Activated B cell treated with CpG ODN at 0.5 μM for 24 hours (primary cell): ENCODE results near the gene NONO. TPM values are rescaled to one million over a fixed set of nuclear protein-coding genes. Genes with fewer than 3 reads are reported as not detected.
"Not testable (repeated sequence)": the region's sequence is repeated elsewhere in the genome, so short reads cannot be mapped to it uniquely, and the experiment has no call there.

Source experiments
- ATAC-seq: fragments of 200-7000 bp; cut with Tn5 transposase; one replicate; pipeline ENCODE4 v1.10.0; 2021; ENCODE audit warnings: low read depth, mild to moderate bottlenecking, moderate library complexity
- CTCF ChIA-PET: fragments of 350-600 bp; sonication (Branson Sonifier 250); formaldehyde crosslinking; loops from one replicate; lab custom pipeline; 2021; ENCODE audit warnings: antibody characterized with exemption; lab: Charles Lee
- POLR2A ChIA-PET: fragments of 350-600 bp; sonication (Branson Sonifier 250); formaldehyde crosslinking; loops from one replicate; lab custom pipeline; 2021; ENCODE audit warnings: antibody characterized with exemption; lab: Charles Lee
- DNase-seq: peaks from one replicate; pipeline ENCODE4 v3.0.0; 2022
- H3K27ac Mint-ChIP-seq: one replicate; pipeline ENCODE4 v1.8.0; 2020; ENCODE audit warnings: mixed read lengths
- H3K27me3 Mint-ChIP-seq: one replicate; pipeline ENCODE4 v1.8.0; 2021; ENCODE audit warnings: mixed read lengths
- H3K36me3 Mint-ChIP-seq: one replicate; pipeline ENCODE4 v1.8.0; 2021; ENCODE audit warnings: low read depth, mixed read lengths
- H3K4me1 Mint-ChIP-seq: one replicate; pipeline ENCODE4 v1.8.0; 2021; ENCODE audit warnings: mixed read lengths
- H3K4me3 Mint-ChIP-seq: one replicate; pipeline ENCODE4 v1.8.0; 2020; ENCODE audit warnings: mild to moderate bottlenecking, mixed read lengths
- H3K9me3 Mint-ChIP-seq: one replicate; pipeline ENCODE4 v1.8.0; 2020; ENCODE audit warnings: mixed read lengths
- intact Hi-C: fragments of 100-400 bp; cut with micrococcal nuclease; formaldehyde crosslinking; loops from one replicate; pipeline ENCODE4 v1.15.1; 2024
- total RNA-seq: library from RNA; stranded (reverse); gene quantifications from 2 replicates; pipeline ENCODE4 v1.2.3, GENCODE V29; 2022
- TF ChIP-seq, protein P1 (sequence below): fragments of 200-600 bp; IDR thresholded peaks from one replicate; pipeline ENCODE4 v1.8.0; 2022; ENCODE audit warnings: antibody characterized with exemption, mild to moderate bottlenecking

Gene NONO
- total RNA-seq, 1 donor from 2014 or later, result 462 TPM

DNA sequence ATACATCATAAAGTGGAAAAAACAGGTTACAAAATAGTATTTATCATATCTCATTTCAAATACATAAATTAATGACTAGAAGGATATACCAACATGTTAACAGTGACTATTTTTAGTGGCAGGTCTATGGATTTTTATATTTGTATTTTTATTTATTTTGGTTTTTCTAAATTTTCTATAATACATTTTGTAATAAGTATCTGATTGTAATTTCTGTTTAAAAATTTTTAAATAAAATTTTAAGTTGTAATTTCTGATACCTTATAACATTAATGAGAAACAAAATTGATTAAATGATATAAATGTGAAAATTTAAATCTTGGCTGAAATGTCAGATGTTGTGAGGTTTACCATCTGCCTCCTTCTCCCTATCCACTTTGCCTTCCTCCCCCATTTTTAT lies 2.5 kb downstream of the NONO start:
- intact Hi-C loops, result loop anchor here (2.0 to 10.0 kb wide), 2 partner anchors 189 to 521 kb away; no protein-coding TSS in a partner anchor
- DNase-seq, result no peak
- no peak overlapping the region for H3K4me3 Mint-ChIP-seq
- H3K27me3 Mint-ChIP-seq, result no peaks in the 10 kb centered on the region
- H3K27ac Mint-ChIP-seq, result no peak overlapping the region
- TF ChIP-seq, protein P1, sequence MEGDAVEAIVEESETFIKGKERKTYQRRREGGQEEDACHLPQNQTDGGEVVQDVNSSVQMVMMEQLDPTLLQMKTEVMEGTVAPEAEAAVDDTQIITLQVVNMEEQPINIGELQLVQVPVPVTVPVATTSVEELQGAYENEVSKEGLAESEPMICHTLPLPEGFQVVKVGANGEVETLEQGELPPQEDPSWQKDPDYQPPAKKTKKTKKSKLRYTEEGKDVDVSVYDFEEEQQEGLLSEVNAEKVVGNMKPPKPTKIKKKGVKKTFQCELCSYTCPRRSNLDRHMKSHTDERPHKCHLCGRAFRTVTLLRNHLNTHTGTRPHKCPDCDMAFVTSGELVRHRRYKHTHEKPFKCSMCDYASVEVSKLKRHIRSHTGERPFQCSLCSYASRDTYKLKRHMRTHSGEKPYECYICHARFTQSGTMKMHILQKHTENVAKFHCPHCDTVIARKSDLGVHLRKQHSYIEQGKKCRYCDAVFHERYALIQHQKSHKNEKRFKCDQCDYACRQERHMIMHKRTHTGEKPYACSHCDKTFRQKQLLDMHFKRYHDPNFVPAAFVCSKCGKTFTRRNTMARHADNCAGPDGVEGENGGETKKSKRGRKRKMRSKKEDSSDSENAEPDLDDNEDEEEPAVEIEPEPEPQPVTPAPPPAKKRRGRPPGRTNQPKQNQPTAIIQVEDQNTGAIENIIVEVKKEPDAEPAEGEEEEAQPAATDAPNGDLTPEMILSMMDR, result no peak
- H3K4me1 Mint-ChIP-seq, result peaks cover 22% of the 10 kb centered on the region
- ATAC-seq, result no peak
- ChIA-PET POLR2A (interaction anchor here (0.6 to 1.0 kb wide), 2 partner anchors 31 to 80 kb away, joined by 6 read pairs; partner anchors contain the start of genes TAF1 and ZMYM3), CTCF (no interaction called here)
- H3K9me3 Mint-ChIP-seq, result no peaks in the 10 kb centered on the region
- H3K36me3 Mint-ChIP-seq, result peaks cover 31% of the 10 kb centered on the region

- intact Hi-C loops, result no loop called here
- ATAC-seq (no peak), DNase-seq (no peak)
- no peak overlapping the region for H3K27ac Mint-ChIP-seq
- H3K4me1 Mint-ChIP-seq, result peaks cover 9% of the 10 kb centered on the region
- H3K27me3 Mint-ChIP-seq, result no peaks in the 10 kb centered on the region
- H3K36me3 Mint-ChIP-seq, result peaks cover 40% of the 10 kb centered on the region
- H3K9me3 Mint-ChIP-seq, result no peaks in the 10 kb centered on the region
- POLR2A ChIA-PET, result no interaction called here
- H3K4me3 Mint-ChIP-seq, result no peak overlapping the region
- CTCF ChIA-PET, result no interaction called here
- TF ChIP-seq, protein P1, result no peak
These were observed 7.9 kb downstream of the NONO start for GRCh38 chrX:71291381-71291780.

DNA sequence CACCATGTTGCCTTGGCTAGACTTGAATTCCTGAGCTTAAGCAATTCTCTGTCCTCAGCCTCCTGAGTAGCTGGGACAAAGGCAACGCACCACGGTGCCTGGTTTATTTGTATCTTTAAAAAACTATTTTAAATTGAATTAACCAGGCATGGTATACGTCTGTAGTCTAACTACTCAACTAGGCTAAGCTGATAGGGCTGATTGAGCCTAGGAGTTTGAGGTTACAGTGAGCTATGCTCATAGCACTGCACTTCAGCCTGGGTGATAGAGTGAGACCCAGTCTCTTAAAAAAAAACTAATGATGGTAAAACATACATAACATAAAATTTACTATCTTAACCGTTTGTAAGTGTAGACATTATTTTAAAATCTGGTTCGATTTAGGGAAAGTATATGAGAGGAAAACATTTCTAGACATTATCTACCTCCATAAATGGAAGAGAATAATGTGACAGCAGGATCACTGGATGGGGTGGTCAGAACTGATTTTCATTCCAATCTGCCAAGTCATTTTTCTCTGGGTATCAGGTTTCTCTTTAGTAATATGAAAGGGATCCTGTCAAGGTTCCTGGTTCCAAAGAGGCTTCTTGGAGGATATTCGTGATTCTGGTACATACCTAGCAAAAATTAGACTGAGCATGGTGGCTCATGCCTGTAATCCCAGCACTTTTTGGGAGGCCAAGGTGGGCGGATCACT lies 9.4 kb downstream of the NONO start:
- H3K4me1 Mint-ChIP-seq, result peaks cover 7% of the 10 kb centered on the region
- no peak overlapping the region for H3K27ac Mint-ChIP-seq
- H3K4me3 Mint-ChIP-seq, result no peak overlapping the region
- ChIA-PET POLR2A (interaction anchor here (0.8 kb wide), 1 partner anchor 10 kb away, joined by 8 read pairs; the partner anchor contains the start of gene NONO), CTCF (interaction anchor here (0.9 kb wide), 1 partner anchor 9 kb away, joined by 3 read pairs; the partner anchor contains the start of gene NONO)
- no peaks in the 10 kb centered on the region for H3K9me3 Mint-ChIP-seq
- DNase-seq (no peak), ATAC-seq (no peak)
- H3K36me3 Mint-ChIP-seq, result peaks cover 54% of the 10 kb centered on the region
- H3K27me3 Mint-ChIP-seq, result no peaks in the 10 kb centered on the region
- intact Hi-C loops, result no loop called here
- TF ChIP-seq, protein P1, result no peak

DNA sequence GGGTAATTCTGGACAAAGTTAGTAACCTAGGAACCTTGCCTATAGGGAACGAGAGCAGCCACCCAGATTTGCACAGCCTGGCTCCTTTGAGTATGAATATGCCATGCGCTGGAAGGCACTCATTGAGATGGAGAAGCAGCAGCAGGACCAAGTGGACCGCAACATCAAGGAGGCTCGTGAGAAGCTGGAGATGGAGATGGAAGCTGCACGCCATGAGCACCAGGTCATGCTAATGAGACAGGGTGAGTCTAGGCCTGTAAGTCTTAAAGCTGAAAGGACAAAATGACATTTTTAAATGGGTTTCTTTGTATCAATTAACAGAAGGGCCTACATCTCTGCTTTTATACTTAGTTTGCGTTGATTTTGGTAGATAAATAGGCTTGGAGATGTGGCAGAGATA lies 13.4 kb downstream of the NONO start:
- ChIA-PET POLR2A (interaction anchor here (2.3 kb wide), 1 partner anchor 70 kb away, joined by 6 read pairs; the partner anchor contains the start of gene TAF1), CTCF (no interaction called here)
- DNase-seq (no peak), ATAC-seq (no peak)
- Mint-ChIP-seq H3K9me3 (no peaks in the 10 kb centered on the region), H3K27me3 (no peaks in the 10 kb centered on the region), H3K4me3 (no peak overlapping the region), H3K27ac (no peak overlapping the region), H3K36me3 (peaks cover 71% of the 10 kb centered on the region), H3K4me1 (no peaks in the 10 kb centered on the region)
- TF ChIP-seq, protein P1, result no peak
- intact Hi-C loops, result no loop called here

- ChIA-PET POLR2A (no interaction called here), CTCF (no interaction called here)
- H3K4me1 Mint-ChIP-seq, result no peaks in the 10 kb centered on the region
- DNase-seq (no peak), ATAC-seq (no peak)
- no peaks in the 10 kb centered on the region for H3K27me3 Mint-ChIP-seq
- intact Hi-C loops, result no loop called here
- TF ChIP-seq, protein P1, result no peak
- no peaks in the 10 kb centered on the region for H3K9me3 Mint-ChIP-seq
- H3K4me3 Mint-ChIP-seq, result no peak overlapping the region
- peaks cover 68% of the 10 kb centered on the region for H3K36me3 Mint-ChIP-seq
- no peak overlapping the region for H3K27ac Mint-ChIP-seq
These were observed 14.7 kb downstream of the NONO start for GRCh38 chrX:71298119-71298518.

DNA sequence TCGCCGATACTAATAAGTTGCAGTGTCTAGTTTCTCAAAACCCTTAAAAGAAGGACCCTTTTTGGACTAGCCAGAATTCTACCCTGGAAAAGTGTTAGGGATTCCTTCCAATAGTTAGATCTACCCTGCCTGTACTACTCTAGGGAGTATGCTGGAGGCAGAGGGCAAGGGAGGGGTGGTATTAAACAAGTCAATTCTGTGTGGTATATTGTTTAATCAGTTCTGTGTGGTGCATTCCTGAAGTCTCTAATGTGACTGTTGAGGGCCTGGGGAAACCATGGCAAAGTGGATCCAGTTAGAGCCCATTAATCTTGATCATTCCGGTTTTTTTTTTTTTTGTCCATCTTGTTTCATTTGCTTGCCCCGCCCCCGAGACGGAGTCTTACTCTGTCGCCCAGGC lies 16.6 kb downstream of the NONO start:
- H3K27ac Mint-ChIP-seq, POLR2A ChIA-PET, intact Hi-C loops, DNase-seq, H3K27me3 Mint-ChIP-seq, H3K4me1 Mint-ChIP-seq, ATAC-seq, H3K9me3 Mint-ChIP-seq, CTCF ChIA-PET, H3K4me3 Mint-ChIP-seq: not testable (repeated sequence)
- H3K36me3 Mint-ChIP-seq, result peaks cover 72% of the 10 kb centered on the region

- H3K4me1 Mint-ChIP-seq, H3K9me3 Mint-ChIP-seq, H3K27me3 Mint-ChIP-seq, ATAC-seq, intact Hi-C loops, DNase-seq, H3K4me3 Mint-ChIP-seq, CTCF ChIA-PET, H3K27ac Mint-ChIP-seq: not testable (repeated sequence)
- POLR2A ChIA-PET, result interaction anchor here (1.2 kb wide), 1 partner anchor 66 kb away, joined by 6 read pairs; the partner anchor contains the start of gene TAF1
- peaks cover 73% of the 10 kb centered on the region for H3K36me3 Mint-ChIP-seq
These were observed 17.1 kb downstream of the NONO start for GRCh38 chrX:71300495-71300894.
